CD14-positive monocyte (primary cell): ENCODE measurements around the gene DIPK1C. TPM values are rescaled to one million over a fixed set of nuclear protein-coding genes. Genes with fewer than 3 reads are reported as not detected.

Experiments used
- DNase-seq, 3 donors: peaks; one replicate each; pipeline ENCODE4 v3.0.0-alpha.2; 2011 to 2022
- H2AFZ ChIP-seq: 2 replicates; pipeline ENCODE4 v1.6.0; 2012; ENCODE audit warnings: mild to moderate bottlenecking, low read depth, low read length, inconsistent platforms; ENCODE audit not compliant: insufficient read depth, poor library complexity, severe bottlenecking
- H3K27ac ChIP-seq, 2 donors: 1 replicate in 1 of 2; 2 replicates in 1 of 2; pipeline ENCODE4 v1.5.1; 2012 to 2013; ENCODE audit warnings: low read length in 2 of 2, control low read depth in 1 of 2, inconsistent platforms in 1 of 2, low read depth in 1 of 2, mild to moderate bottlenecking in 1 of 2
- H3K27me3 ChIP-seq, 2 donors: one replicate each; pipeline versions ENCODE4 v1.6.0 to v1.6.1; 2011 to 2013; ENCODE audit warnings: low read length in 2 of 2; ENCODE audit not compliant: control insufficient read depth in 2 of 2, insufficient read depth in 2 of 2
- H3K36me3 ChIP-seq, 2 donors: replicated peaks in 1 of 2; 1 replicate in 1 of 2; 2 replicates in 1 of 2; pipeline versions ENCODE4 v1.5.1 to v1.6.1; 2012 to 2013; ENCODE audit warnings: low read length in 2 of 2, control low read depth in 1 of 2, inconsistent platforms in 1 of 2, mild to moderate bottlenecking in 1 of 2; ENCODE audit not compliant: insufficient read depth in 2 of 2, control insufficient read depth in 1 of 2
- H3K4me1 ChIP-seq, 2 donors: 1 replicate in 1 of 2; 2 replicates in 1 of 2; pipeline versions ENCODE4 v1.5.1 to v1.6.1; 2012 to 2013; ENCODE audit warnings: low read length in 2 of 2, control low read depth in 1 of 2, inconsistent platforms in 1 of 2, mild to moderate bottlenecking in 1 of 2, moderate library complexity in 1 of 2; ENCODE audit not compliant: insufficient read depth in 2 of 2, control insufficient read depth in 1 of 2
- H3K4me2 ChIP-seq: replicated peaks from 2 replicates; pipeline ENCODE3; 2012; ENCODE audit warnings: low read length, moderate library complexity, mild to moderate bottlenecking; ENCODE audit not compliant: poor library complexity, severe bottlenecking; ENCODE audit errors: extremely low read depth
- H3K4me3 ChIP-seq, 3 experiments: fragments of 200-600 bp in 1 of 3; sonication (generic) in 1 of 3; replicated peaks in 1 of 3; 1 replicate in 2 of 3; 2 replicates in 1 of 3; pipeline ENCODE4 v1.5.1; 2011 to 2013; ENCODE audit warnings: low read length in 3 of 3, mild to moderate bottlenecking in 3 of 3, control low read depth in 2 of 3, low read depth in 2 of 3, inconsistent platforms in 1 of 3, moderate library complexity in 1 of 3
- H3K79me2 ChIP-seq: 2 replicates; pipeline ENCODE4 v1.6.0; 2012; ENCODE audit warnings: mild to moderate bottlenecking, control low read depth, inconsistent platforms, low read length, moderate library complexity; ENCODE audit not compliant: insufficient read depth
- H3K9ac ChIP-seq: 2 replicates; pipeline ENCODE4 v1.6.0; 2017; ENCODE audit warnings: low read length, mild to moderate bottlenecking; ENCODE audit not compliant: insufficient read depth, poor library complexity, severe bottlenecking
- H3K9me3 ChIP-seq, 2 donors: replicated peaks in 1 of 2; 1 replicate in 1 of 2; 2 replicates in 1 of 2; pipeline versions ENCODE4 v1.5.1 to v1.6.1; 2012 to 2013; ENCODE audit warnings: low read length in 2 of 2, control low read depth in 1 of 2; ENCODE audit not compliant: control insufficient read depth in 1 of 2, insufficient read depth in 1 of 2
- H4K20me1 ChIP-seq: 2 replicates; pipeline ENCODE4 v1.6.0; 2012; ENCODE audit warnings: mild to moderate bottlenecking, low read length, control low read depth, moderate library complexity; ENCODE audit not compliant: insufficient read depth
- H3K27ac Mint-ChIP-seq, 7 donors: one replicate each; pipeline ENCODE4 v1.8.0; 2020; ENCODE audit warnings: mild to moderate bottlenecking in 7 of 7, mixed read lengths in 7 of 7, moderate library complexity in 6 of 7, inconsistent platforms in 2 of 7
- H3K27me3 Mint-ChIP-seq, 3 donors: one replicate each; pipeline ENCODE4 v1.8.0; 2021 to 2022; ENCODE audit warnings: low read depth in 3 of 3, mild to moderate bottlenecking in 3 of 3, mixed read lengths in 3 of 3, moderate library complexity in 3 of 3, inconsistent platforms in 1 of 3
- H3K36me3 Mint-ChIP-seq, 2 donors: one replicate each; pipeline ENCODE4 v1.8.0; 2020; ENCODE audit warnings: mixed read lengths in 2 of 2, inconsistent platforms in 1 of 2, mild to moderate bottlenecking in 1 of 2
- H3K4me1 Mint-ChIP-seq: one replicate; pipeline ENCODE4 v1.8.0; 2020; ENCODE audit warnings: mild to moderate bottlenecking, mixed read lengths
- H3K4me3 Mint-ChIP-seq, 2 donors: one replicate each; pipeline ENCODE4 v1.8.0; 2020; ENCODE audit warnings: mild to moderate bottlenecking in 2 of 2, mixed read lengths in 2 of 2, moderate library complexity in 1 of 2
- H3K9me3 Mint-ChIP-seq, 7 donors: one replicate each; pipeline ENCODE4 v1.8.0; 2020 to 2022; ENCODE audit warnings: mixed read lengths in 7 of 7, mild to moderate bottlenecking in 6 of 7, moderate library complexity in 6 of 7, inconsistent platforms in 2 of 7
- CTCF ChIP-seq: fragments of 200-600 bp; IDR thresholded peaks from one replicate; pipeline ENCODE4 v1.8.0; 2022; ENCODE audit warnings: antibody characterized with exemption, mild to moderate bottlenecking
- WGBS: methylation state at CpG from one replicate; pipeline ENCODE4 v1.1.5; 2013; ENCODE audit warnings: missing lambda C conversion rate; ENCODE audit not compliant: insufficient coverage; 5-methylcytosine and 5-hydroxymethylcytosine counted together
- intact Hi-C, 2 donors: fragments of 100-400 bp; cut with micrococcal nuclease; formaldehyde crosslinking; loops; one replicate each; pipeline versions ENCODE4 v1.15.0 to v1.15.1; 2023
- polyA plus RNA-seq, 3 donors: library from polyadenylated mRNA; depleted of rRNA in 1 of 3; unstranded in 2 of 3; stranded (reverse) in 1 of 3; fragments of 300-500 nt in 2 of 3; fragments of >200 nt in 1 of 3; fragmentation: Illumina TruSeq in 2 of 3; gene quantifications; 1 replicate in 2 of 3; 2 replicates in 1 of 3; pipeline ENCODE4 v1.2.3, GENCODE V29; 2012 to 2021

Gene DIPK1C
- polyA plus RNA-seq, 3 donors = not detected

- no peak overlapping the region for H3K4me3 ChIP-seq
- 100% methylated on average over 1 of the region's 4 CpGs for WGBS
- H3K4me1 ChIP-seq = no peaks in the 10 kb centered on the region
- no peaks in the 10 kb centered on the region for H3K36me3 Mint-ChIP-seq
- TF ChIP-seq CTCF = no peak
- no peaks in the 10 kb centered on the region for H3K79me2 ChIP-seq
- H3K36me3 ChIP-seq = no peaks in the 10 kb centered on the region
- no peak overlapping the region for H3K27ac ChIP-seq
- peaks cover 0 to 21% (median 16%) of the 10 kb centered on the region in 3 donors for H3K27me3 Mint-ChIP-seq
- no peak overlapping the region for H2AFZ ChIP-seq
- H3K4me3 Mint-ChIP-seq = no peak overlapping the region
- DNase-seq = no peak
- H3K27me3 ChIP-seq = peaks cover 0 to 5% of the 10 kb centered on the region in 2 donors
- H3K4me1 Mint-ChIP-seq = no peaks in the 10 kb centered on the region
- H3K9ac ChIP-seq = no peak overlapping the region
- H4K20me1 ChIP-seq = no peaks in the 10 kb centered on the region
- H3K9me3 ChIP-seq = no peaks in the 10 kb centered on the region
- H3K9me3 Mint-ChIP-seq = peaks cover 4 to 7% (median 6%) of the 10 kb centered on the region in 7 donors
- no peak overlapping the region for H3K4me2 ChIP-seq
- H3K27ac Mint-ChIP-seq = no peak overlapping the region
- intact Hi-C loops = no loop called here
Measured at GRCh38 chr18:74465775-74466174, 8.7 kb upstream of the DIPK1C start.

- Histone ChIP-seq H3K9ac (no peak overlapping the region), H3K79me2 (no peaks in the 10 kb centered on the region), H3K4me3 (no peak overlapping the region), H2AFZ (no peak overlapping the region), H3K9me3 (no peaks in the 10 kb centered on the region), H3K27ac (no peak overlapping the region), H3K27me3 (peaks cover under 1 to 15% of the 10 kb centered on the region in 2 donors), H4K20me1 (no peaks in the 10 kb centered on the region), H3K4me1 (no peaks in the 10 kb centered on the region), H3K4me2 (no peak overlapping the region), H3K36me3 (no peaks in the 10 kb centered on the region)
- peaks cover 4% of the 10 kb centered on the region for H3K4me1 Mint-ChIP-seq
- H3K4me3 Mint-ChIP-seq = no peak overlapping the region
- no peak for TF ChIP-seq CTCF
- WGBS = no CpG with 5 or more reads among the region's 1 CpG
- no peak for DNase-seq
- H3K27ac Mint-ChIP-seq = peak overlapping the region in 1 of 7 donors; percentile 14
- no peaks in the 10 kb centered on the region for H3K36me3 Mint-ChIP-seq
- intact Hi-C loops = no loop called here
- H3K27me3 Mint-ChIP-seq = peaks cover 9 to 32% (median 21%) of the 10 kb centered on the region in 3 donors
- peaks cover 0 to 1% (median 0%) of the 10 kb centered on the region in 7 donors for H3K9me3 Mint-ChIP-seq
Measured at GRCh38 chr18:74463983-74464382, 6.9 kb upstream of the DIPK1C start.
